K562 (cell line): ENCODE measurements around the gene DNAJB12. TPM values are rescaled to one million over a fixed set of nuclear protein-coding genes. Genes with fewer than 3 reads are reported as not detected.
A peak's percentile ranks its signal among the peaks of the same experiment; 100 is the strongest.

Experiments used
- CBX3 ChIP-seq, 2 experiments: IDR thresholded peaks; 1 replicate in 1 of 2; 2 replicates in 1 of 2; pipeline ENCODE4 v1.6.1; 2012; ENCODE audit warnings: inconsistent platforms in 2 of 2, low read length in 2 of 2, borderline replicate concordance in 1 of 2, control low read depth in 1 of 2
- CHD4 ChIP-seq: fragments of 200-600 bp; sonication (generic); IDR thresholded peaks from 3 replicates; pipeline ENCODE4 v1.6.1; 2012; ENCODE audit warnings: low read depth, mild to moderate bottlenecking, mixed read lengths, low read length, inconsistent platforms; ENCODE audit not compliant: insufficient read depth, insufficient replicate concordance, poor library complexity, severe bottlenecking
- ELF1 ChIP-seq: fragments of 200-800 bp; sonication (Bioruptor generic); IDR thresholded peaks from 2 replicates; pipeline ENCODE4 v1.6.1; 2016; ENCODE audit warnings: missing genetic modification characterization, missing compliant biosample characterization
- FOXP4 ChIP-seq: sonication (generic); formaldehyde crosslinking; IDR thresholded peaks from 2 replicates; pipeline ENCODE4 v1.8.0; 2022; ENCODE audit warnings: mild to moderate bottlenecking, missing genetic modification reagents, borderline replicate concordance
- RBM25 ChIP-seq: fragments of 200-400 bp; formaldehyde crosslinking; IDR thresholded peaks from 2 replicates; pipeline ENCODE4 v1.6.1; 2018; ENCODE audit warnings: low read length, low read depth, moderate library complexity; ENCODE audit not compliant: severe bottlenecking
- RCOR1 ChIP-seq, 2 experiments: IDR thresholded peaks; 2 replicates each; pipeline ENCODE4 v1.6.1; 2012; ENCODE audit warnings: low read depth in 2 of 2, low read length in 2 of 2, borderline replicate concordance in 1 of 2, improper control_type of control experiment in 1 of 2
- SMARCA5 ChIP-seq: fragments of 450-650 bp; IDR thresholded peaks from 2 replicates; pipeline ENCODE4 v1.6.1; 2016
- USF2 ChIP-seq: sonication (generic); formaldehyde crosslinking; IDR thresholded peaks from 2 replicates; pipeline ENCODE4 v1.5.0; 2020; ENCODE audit warnings: missing genetic modification reagents
- XRCC3 ChIP-seq: fragments of 450-650 bp; IDR thresholded peaks from 2 replicates; pipeline ENCODE4 v1.6.1; 2017; ENCODE audit warnings: mild to moderate bottlenecking, moderate library complexity
- ZNF639 ChIP-seq, 2 experiments: fragments of 200-800 bp in 1 of 2; sonication (Bioruptor generic) in 1 of 2; sonication (generic) in 1 of 2; formaldehyde crosslinking in 1 of 2; IDR thresholded peaks in 1 of 2; conservative IDR thresholded peaks in 1 of 2; 2 replicates each; pipeline versions ENCODE4 v1.5.0 to v1.6.1; 2016 to 2020; ENCODE audit warnings: missing compliant biosample characterization in 1 of 2, missing genetic modification characterization in 1 of 2, missing genetic modification reagents in 1 of 2
- polyA plus RNA-seq, 8 experiments: library from polyadenylated mRNA; depleted of rRNA in 4 of 8; stranded (reverse) in 5 of 8; unstranded in 3 of 8; fragments of >200 nt; fragmentation: Nextera tagmentation in 2 of 8; fragmentation: Illumina TruSeq in 1 of 8; extraction: Ambion mirVana in 2 of 8; extraction: Trizol in 1 of 8; gene quantifications; 2 replicates each; pipeline versions ENCODE4 v1.2.1 to v1.2.3, GENCODE V29; 2011 to 2014; ENCODE audit warnings: inconsistent platforms in 1 of 8, missing spikeins in 1 of 8
- total RNA-seq, 7 experiments: library from RNA; depleted of rRNA in 6 of 7; stranded (reverse); fragments of >200 nt in 6 of 7; fragmentation: Illumina TruSeq in 2 of 7; extraction: Trizol in 2 of 7; gene quantifications; 2 replicates each; pipeline versions ENCODE4 v1.2.1 to v1.2.3, GENCODE V29; 2011 to 2021; ENCODE audit warnings: low replicate concordance in 1 of 7
- TF ChIP-seq, protein P1 (sequence below): sonication (generic); formaldehyde crosslinking; IDR thresholded peaks from 2 replicates; pipeline ENCODE4 v1.8.0; 2022; ENCODE audit warnings: missing genetic modification reagents, mild to moderate bottlenecking, borderline replicate concordance

Gene DNAJB12
- total and polyA plus RNA-seq, 9 of the 15 experiments (the other 6 are each of a cell fraction or from before 2014, with no cell fraction given), result 3.5 to 31.5 (median 20.3) TPM

DNA sequence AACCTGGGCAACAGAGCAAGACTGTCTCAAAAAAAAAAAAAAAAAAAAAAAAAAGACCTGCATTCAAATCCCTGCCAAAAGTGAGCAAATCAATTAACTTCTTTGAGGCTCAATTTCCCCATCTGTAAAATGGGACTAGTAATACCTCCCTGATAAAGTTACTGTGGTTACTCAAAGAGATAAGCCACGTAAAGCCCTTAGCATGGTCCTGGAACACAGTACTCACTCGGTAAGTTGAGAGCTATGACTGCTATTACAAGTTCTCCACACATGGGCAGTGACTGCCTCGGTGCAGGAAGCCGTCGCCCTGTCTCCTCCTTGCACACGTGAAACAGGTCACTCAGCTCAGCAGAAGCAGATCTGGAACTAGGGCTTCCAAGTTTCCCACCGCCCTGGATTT is 43.1 kb downstream of the DNAJB12 start (continued):
- TF ChIP-seq, protein P1, sequence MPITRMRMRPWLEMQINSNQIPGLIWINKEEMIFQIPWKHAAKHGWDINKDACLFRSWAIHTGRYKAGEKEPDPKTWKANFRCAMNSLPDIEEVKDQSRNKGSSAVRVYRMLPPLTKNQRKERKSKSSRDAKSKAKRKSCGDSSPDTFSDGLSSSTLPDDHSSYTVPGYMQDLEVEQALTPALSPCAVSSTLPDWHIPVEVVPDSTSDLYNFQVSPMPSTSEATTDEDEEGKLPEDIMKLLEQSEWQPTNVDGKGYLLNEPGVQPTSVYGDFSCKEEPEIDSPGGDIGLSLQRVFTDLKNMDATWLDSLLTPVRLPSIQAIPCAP (CRISPR knock-in tag), result no peak
- TF ChIP-seq XRCC3 (no peak), RCOR1 (IDR thresholded peaks at IDR 0.05; ENCODE audit: borderline replicate concordance in 1 of 2, low read depth in 2 of 2, low read length in 2 of 2) (peak in 1 of 2 experiments; percentile 82; a peak in 2 of 4 replicates), RBM25 (peak; percentile 96), CBX3 (IDR thresholded peaks at IDR 0.05; ENCODE audit: borderline replicate concordance in 1 of 2, low read length in 2 of 2) (peak in 1 of 2 experiments; percentile 47; a peak in 1 of 3 replicates), SMARCA5 (peak; percentile 89; the same call in 1 of the 2 replicates), USF2 (CRISPR knock-in tag) (no peak), FOXP4 (CRISPR knock-in tag) (no peak), CHD4 (peak; percentile 60), ZNF639 (CRISPR knock-in tag; conservative IDR thresholded peaks at IDR 0.05 in 1 of 2, IDR thresholded peaks at IDR 0.05 in 1 of 2) (no peak), ELF1 (no peak)
